HCT116 (cell line): ENCODE measurements around the gene TMTC4.

Source experiments
- EZH2 ChIP-seq: fragments of 200-600 bp; sonication (generic); IDR thresholded peaks from 2 replicates; pipeline ENCODE4 v1.6.1; 2017; ENCODE audit warnings: antibody characterized with exemption, mixed run types
- EZH2phosphoT487 ChIP-seq: fragments of 200-600 bp; IDR thresholded peaks from 2 replicates; pipeline ENCODE4 v1.6.1; 2018; ENCODE audit warnings: antibody characterized with exemption, borderline replicate concordance
- POLR2A ChIP-seq: IDR thresholded peaks from 2 replicates; pipeline ENCODE4 v1.7.0; 2011; ENCODE audit warnings: borderline replicate concordance; ENCODE audit not compliant: insufficient read depth, insufficient read length; ENCODE audit errors: extremely low read depth
- POLR2AphosphoS5 ChIP-seq: IDR thresholded peaks from 2 replicates; pipeline ENCODE4 v1.6.1; 2011; ENCODE audit warnings: mild to moderate bottlenecking, low read depth, low read length, moderate library complexity
- SIN3A ChIP-seq: IDR thresholded peaks from 2 replicates; pipeline ENCODE4 v1.6.1; 2012; ENCODE audit warnings: low read depth
- SRF ChIP-seq: IDR thresholded peaks from 2 replicates; pipeline ENCODE4 v1.6.1; 2012; ENCODE audit warnings: low read depth
- YY1 ChIP-seq: IDR thresholded peaks from 2 replicates; pipeline ENCODE4 v1.6.1; 2011; ENCODE audit warnings: low read length, low read depth, moderate library complexity, mild to moderate bottlenecking; ENCODE audit not compliant: insufficient replicate concordance; ENCODE audit errors: extremely low read depth
- ZNF274 ChIP-seq: fragments of 200-500 bp; sonication (Bioruptor generic); IDR thresholded peaks from 2 replicates; pipeline ENCODE4 v1.6.1; 2014; ENCODE audit warnings: mild to moderate bottlenecking, low read depth, low read length, inconsistent platforms
- TF ChIP-seq, protein P1 (sequence below), 3 experiments: fragments of 200-600 bp in 1 of 3; sonication (generic) in 1 of 3; IDR thresholded peaks in 2 of 3; conservative IDR thresholded peaks in 1 of 3; 2 replicates each; pipeline ENCODE4 v1.5.1; 2012 to 2017; ENCODE audit warnings: low read depth in 2 of 3, low read length in 2 of 3, antibody characterized with exemption in 1 of 3, borderline replicate concordance in 1 of 3, control low read depth in 1 of 3, mild to moderate bottlenecking in 1 of 3, mixed read lengths in 1 of 3, mixed run types in 1 of 3, moderate library complexity in 1 of 3; ENCODE audit not compliant: insufficient read depth in 1 of 3
- TF ChIP-seq, protein P2 (sequence below): IDR thresholded peaks from 2 replicates; pipeline ENCODE4 v1.6.1; 2012
- TF ChIP-seq, protein P3 (sequence below): IDR thresholded peaks from 2 replicates; pipeline ENCODE4 v1.6.1; 2011; ENCODE audit warnings: mild to moderate bottlenecking, low read length, moderate library complexity; ENCODE audit not compliant: insufficient replicate concordance; ENCODE audit errors: extremely low read depth

DNA sequence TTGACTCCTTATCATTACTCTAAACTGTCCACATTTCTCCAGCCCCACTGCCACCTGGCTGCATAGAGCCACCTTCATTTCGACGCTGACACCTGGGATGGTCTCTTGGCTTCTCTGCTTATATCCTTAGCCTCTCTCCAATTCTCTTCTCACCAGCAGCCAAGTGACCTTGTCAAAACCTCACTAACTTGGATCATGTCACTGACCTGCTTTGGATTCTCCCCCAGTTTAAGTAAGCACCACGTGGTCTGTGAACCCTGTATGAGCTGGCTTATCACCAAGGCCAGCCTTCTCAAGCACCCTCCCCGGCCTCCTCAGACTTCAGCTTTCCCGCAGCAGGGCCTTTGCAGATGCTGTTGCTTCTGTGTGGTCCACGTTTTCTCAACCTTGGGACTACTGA, 73.7 kb downstream of the TMTC4 start:
- TF ChIP-seq SIN3A, result no peak
- TF ChIP-seq POLR2A, result no peak
- no peak for TF ChIP-seq EZH2
- TF ChIP-seq, protein P1, sequence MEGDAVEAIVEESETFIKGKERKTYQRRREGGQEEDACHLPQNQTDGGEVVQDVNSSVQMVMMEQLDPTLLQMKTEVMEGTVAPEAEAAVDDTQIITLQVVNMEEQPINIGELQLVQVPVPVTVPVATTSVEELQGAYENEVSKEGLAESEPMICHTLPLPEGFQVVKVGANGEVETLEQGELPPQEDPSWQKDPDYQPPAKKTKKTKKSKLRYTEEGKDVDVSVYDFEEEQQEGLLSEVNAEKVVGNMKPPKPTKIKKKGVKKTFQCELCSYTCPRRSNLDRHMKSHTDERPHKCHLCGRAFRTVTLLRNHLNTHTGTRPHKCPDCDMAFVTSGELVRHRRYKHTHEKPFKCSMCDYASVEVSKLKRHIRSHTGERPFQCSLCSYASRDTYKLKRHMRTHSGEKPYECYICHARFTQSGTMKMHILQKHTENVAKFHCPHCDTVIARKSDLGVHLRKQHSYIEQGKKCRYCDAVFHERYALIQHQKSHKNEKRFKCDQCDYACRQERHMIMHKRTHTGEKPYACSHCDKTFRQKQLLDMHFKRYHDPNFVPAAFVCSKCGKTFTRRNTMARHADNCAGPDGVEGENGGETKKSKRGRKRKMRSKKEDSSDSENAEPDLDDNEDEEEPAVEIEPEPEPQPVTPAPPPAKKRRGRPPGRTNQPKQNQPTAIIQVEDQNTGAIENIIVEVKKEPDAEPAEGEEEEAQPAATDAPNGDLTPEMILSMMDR (IDR thresholded peaks at IDR 0.05 in 2 of 3, conservative IDR thresholded peaks at IDR 0.05 in 1 of 3; ENCODE audit: borderline replicate concordance in 1 of 3, insufficient read depth in 1 of 3, low read depth in 2 of 3, low read length in 2 of 3), result no peak
- TF ChIP-seq, protein P2, sequence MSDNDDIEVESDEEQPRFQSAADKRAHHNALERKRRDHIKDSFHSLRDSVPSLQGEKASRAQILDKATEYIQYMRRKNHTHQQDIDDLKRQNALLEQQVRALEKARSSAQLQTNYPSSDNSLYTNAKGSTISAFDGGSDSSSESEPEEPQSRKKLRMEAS, result no peak
- TF ChIP-seq SRF, result no peak
- TF ChIP-seq, protein P3, sequence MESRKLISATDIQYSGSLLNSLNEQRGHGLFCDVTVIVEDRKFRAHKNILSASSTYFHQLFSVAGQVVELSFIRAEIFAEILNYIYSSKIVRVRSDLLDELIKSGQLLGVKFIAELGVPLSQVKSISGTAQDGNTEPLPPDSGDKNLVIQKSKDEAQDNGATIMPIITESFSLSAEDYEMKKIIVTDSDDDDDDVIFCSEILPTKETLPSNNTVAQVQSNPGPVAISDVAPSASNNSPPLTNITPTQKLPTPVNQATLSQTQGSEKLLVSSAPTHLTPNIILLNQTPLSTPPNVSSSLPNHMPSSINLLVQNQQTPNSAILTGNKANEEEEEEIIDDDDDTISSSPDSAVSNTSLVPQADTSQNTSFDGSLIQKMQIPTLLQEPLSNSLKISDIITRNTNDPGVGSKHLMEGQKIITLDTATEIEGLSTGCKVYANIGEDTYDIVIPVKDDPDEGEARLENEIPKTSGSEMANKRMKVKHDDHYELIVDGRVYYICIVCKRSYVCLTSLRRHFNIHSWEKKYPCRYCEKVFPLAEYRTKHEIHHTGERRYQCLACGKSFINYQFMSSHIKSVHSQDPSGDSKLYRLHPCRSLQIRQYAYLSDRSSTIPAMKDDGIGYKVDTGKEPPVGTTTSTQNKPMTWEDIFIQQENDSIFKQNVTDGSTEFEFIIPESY, result no peak
- no peak for TF ChIP-seq EZH2phosphoT487
- no peak for TF ChIP-seq POLR2AphosphoS5
- no peak for TF ChIP-seq YY1
- no peak for TF ChIP-seq ZNF274
